GM12801 (cell line): ENCODE measurements around the gene GCFC2.

ENCODE experiments used
- CTCF ChIP-seq: IDR thresholded peaks from one replicate; pipeline ENCODE4 v1.5.1; 2011; ENCODE audit warnings: control low read depth; ENCODE audit not compliant: insufficient read length; ENCODE audit errors: extremely low read depth

The GCFC2 gene

GRCh38 chr2:75728614-75729419 lies 18.1 kb upstream of the GCFC2 start:
- TF ChIP-seq CTCF, result no peak

GRCh38 chr2:75722687-75723086 lies 12.0 kb upstream of the GCFC2 start:
- TF ChIP-seq CTCF, result no peak

GRCh38 chr2:75720525-75720924 lies 9.8 kb upstream of the GCFC2 start:
- no peak for TF ChIP-seq CTCF

- TF ChIP-seq CTCF, result no peak
These were observed 8.9 kb upstream of the GCFC2 start for GRCh38 chr2:75719616-75720015.

- TF ChIP-seq CTCF, result no peak
These were observed 5.7 kb upstream of the GCFC2 start for GRCh38 chr2:75716406-75716805.

GRCh38 chr2:75710220-75710576 lies 517 bp downstream of the GCFC2 start:
- TF ChIP-seq CTCF, result no peak

GRCh38 chr2:75709297-75709696 lies 1.4 kb downstream of the GCFC2 start:
- TF ChIP-seq CTCF, result no peak
